Loucy (cell line): ENCODE measurements around the gene ACSF3.

Source experiments
- CTCF ChIP-seq: fragments of 200-600 bp; sonication (generic); conservative IDR thresholded peaks from 2 replicates; pipeline ENCODE4 v1.5.1; 2014; ENCODE audit warnings: mild to moderate bottlenecking, antibody characterized with exemption, low read length
- EZH2phosphoT487 ChIP-seq: fragments of 200-600 bp; IDR thresholded peaks from 2 replicates; pipeline ENCODE4 v1.6.1; 2018; ENCODE audit warnings: antibody characterized with exemption, mild to moderate bottlenecking, moderate library complexity, borderline replicate concordance

GRCh38 chr16:89202422-89203215 is 109.0 kb downstream of the ACSF3 start:
- TF ChIP-seq EZH2phosphoT487 (no peak), CTCF (no peak)
